Ascending aorta (tissue), 2 donors: ENCODE results near the gene DIP2C. TPM values are rescaled to one million over a fixed set of nuclear protein-coding genes. Genes with fewer than 3 reads are reported as not detected.
"Not testable (repeated sequence)": the region's sequence is repeated elsewhere in the genome, so short reads cannot be mapped to it uniquely, and the experiment has no call there.

Experiments used
- DNase-seq, 2 donors: peaks; one replicate each; pipeline ENCODE4 v3.0.0-alpha.2; 2019; ENCODE audit warnings: low spot score in 2 of 2
- H3K27ac ChIP-seq, 2 donors: fragments of 200-600 bp; sonication (generic); one replicate each; pipeline ENCODE4 v1.5.1; 2016 to 2017; ENCODE audit warnings: mild to moderate bottlenecking in 1 of 2
- H3K27me3 ChIP-seq: fragments of 200-600 bp; sonication (generic); one replicate; pipeline ENCODE4 v1.5.1; 2017
- H3K36me3 ChIP-seq, 2 donors: fragments of 200-600 bp; sonication (generic); one replicate each; pipeline ENCODE4 v1.5.1; 2016
- H3K4me1 ChIP-seq, 2 donors: fragments of 200-600 bp; sonication (generic); one replicate each; pipeline ENCODE4 v1.5.1; 2016 to 2017; ENCODE audit warnings: mild to moderate bottlenecking in 1 of 2
- H3K4me3 ChIP-seq, 2 donors: fragments of 200-600 bp; sonication (generic); one replicate each; pipeline ENCODE4 v1.5.1; 2016 to 2017; ENCODE audit warnings: mild to moderate bottlenecking in 1 of 2
- H3K9me3 ChIP-seq, 2 donors: fragments of 200-600 bp; sonication (generic); one replicate each; pipeline ENCODE4 v1.5.1; 2016
- CTCF ChIP-seq, 3 experiments: fragments of 200-600 bp in 2 of 3; fragments of 450-650 bp in 1 of 3; sonication (generic) in 2 of 3; IDR thresholded peaks; one replicate each; pipeline ENCODE4 v1.5.1; 2016 to 2019; ENCODE audit warnings: antibody characterized with exemption in 3 of 3, mild to moderate bottlenecking in 1 of 3, moderate library complexity in 1 of 3
- intact Hi-C: fragments of 100-400 bp; cut with DNase I; formaldehyde crosslinking; loops from one replicate; pipeline ENCODE4 v1.15.1; 2023
- total RNA-seq: library from RNA; depleted of rRNA; stranded (reverse); fragments of >200 nt; gene quantifications from one replicate; pipeline ENCODE4 v1.1.0, GENCODE V29; 2016

Gene DIP2C
- total RNA-seq, 1 donor from 2014 or later, result 14.7 TPM

- no peak for TF ChIP-seq CTCF (IDR thresholded peaks at IDR 0.05)
- Histone ChIP-seq H3K4me3 (no peak overlapping the region), H3K27ac (no peak overlapping the region), H3K36me3 (peaks cover 0 to 13% of the 10 kb centered on the region in 2 donors), H3K27me3 (no peaks in the 10 kb centered on the region), H3K4me1 (no peaks in the 10 kb centered on the region), H3K9me3 (no peaks in the 10 kb centered on the region)
- intact Hi-C loops, result no loop called here
- DNase-seq, result no peak
Observed at GRCh38 chr10:398954-399353, 290.5 kb downstream of the DIP2C start.

- no peak overlapping the region for H3K4me3 ChIP-seq
- peaks cover 0 to 13% of the 10 kb centered on the region in 2 donors for H3K36me3 ChIP-seq
- H3K27ac ChIP-seq, result peak overlapping the region in 1 of 2 donors; percentile 33
- H3K4me1 ChIP-seq, result no peaks in the 10 kb centered on the region
- intact Hi-C loops, result no loop called here
- H3K27me3 ChIP-seq, result no peaks in the 10 kb centered on the region
- H3K9me3 ChIP-seq, result no peaks in the 10 kb centered on the region
- no peak for DNase-seq
- no peak for TF ChIP-seq CTCF (IDR thresholded peaks at IDR 0.05)
Observed at GRCh38 chr10:397321-398068, 292.0 kb downstream of the DIP2C start.

- no peak for DNase-seq
- peak overlapping the region in 1 of 2 donors; percentile 33 for H3K27ac ChIP-seq
- H3K9me3 ChIP-seq, result no peaks in the 10 kb centered on the region
- H3K36me3 ChIP-seq, result peaks cover 0 to 13% of the 10 kb centered on the region in 2 donors
- peaks cover 0 to 5% of the 10 kb centered on the region in 2 donors for H3K4me1 ChIP-seq
- intact Hi-C loops, result no loop called here
- TF ChIP-seq CTCF (IDR thresholded peaks at IDR 0.05), result no peak
- no peak overlapping the region for H3K4me3 ChIP-seq
- no peaks in the 10 kb centered on the region for H3K27me3 ChIP-seq
Observed at GRCh38 chr10:396535-397220, 292.8 kb downstream of the DIP2C start.

- peak overlapping the region in 1 of 2 donors; percentile 33 for H3K27ac ChIP-seq
- intact Hi-C loops, result no loop called here
Observed at GRCh38 chr10:396107-396506, 293.4 kb downstream of the DIP2C start.

GRCh38 chr10:395665-396064, 293.8 kb downstream of the DIP2C start:
- no peak for TF ChIP-seq CTCF (IDR thresholded peaks at IDR 0.05)
- peaks cover 0 to 13% of the 10 kb centered on the region in 2 donors for H3K36me3 ChIP-seq
- intact Hi-C loops, result no loop called here
- H3K4me1 ChIP-seq, result peaks cover 0 to 10% of the 10 kb centered on the region in 2 donors
- peak overlapping the region in 1 of 2 donors; percentile 4 for H3K27ac ChIP-seq
- no peaks in the 10 kb centered on the region for H3K27me3 ChIP-seq
- no peak overlapping the region for H3K4me3 ChIP-seq
- DNase-seq, result no peak
- no peaks in the 10 kb centered on the region for H3K9me3 ChIP-seq

More at GRCh38 chr10:396107-396506, 293.4 kb downstream of the DIP2C start:
- Histone ChIP-seq H3K27me3 (no peaks in the 10 kb centered on the region), H3K36me3 (peaks cover 0 to 13% of the 10 kb centered on the region in 2 donors), H3K9me3 (no peaks in the 10 kb centered on the region), H3K4me3 (no peak overlapping the region), H3K4me1 (peaks cover 0 to 10% of the 10 kb centered on the region in 2 donors)
- TF ChIP-seq CTCF (IDR thresholded peaks at IDR 0.05), result no peak
- DNase-seq, result no peak

GRCh38 chr10:394439-395101, 294.9 kb downstream of the DIP2C start:
- H3K27me3 ChIP-seq, H3K4me3 ChIP-seq, intact Hi-C loops, DNase-seq, H3K4me1 ChIP-seq, H3K9me3 ChIP-seq: not testable (repeated sequence)
- Histone ChIP-seq H3K36me3 (peaks cover 6 to 12% of the 10 kb centered on the region in 2 donors), H3K27ac (peak overlapping the region; percentile 6 to 34)
